Smooth muscle cell (in vitro differentiated cells): ENCODE data around the gene ST8SIA4. TPM values are rescaled to one million over a fixed set of nuclear protein-coding genes. Genes with fewer than 3 reads are reported as not detected.

Source experiments
- DNase-seq: peaks from one replicate; lab custom pipeline; 2025; ENCODE audit not compliant: unreplicated experiment; lab: John Stamatoyannopoulos, UW
- H2AFZ ChIP-seq: fragments of 200-600 bp; sonication (generic); 2 replicates; pipeline ENCODE4 v1.6.0; 2016; ENCODE audit warnings: antibody characterized with exemption, low read depth, mild to moderate bottlenecking
- H3F3A ChIP-seq: fragments of 200-600 bp; sonication (generic); 2 replicates; pipeline ENCODE4 v1.6.0; 2017; ENCODE audit warnings: antibody characterized with exemption, low read depth
- H3K27ac ChIP-seq: fragments of 200-600 bp; sonication (generic); 2 replicates; pipeline ENCODE4 v1.5.1; 2016; ENCODE audit warnings: low read depth, mild to moderate bottlenecking
- H3K27me3 ChIP-seq: fragments of 200-600 bp; sonication (generic); 2 replicates; pipeline ENCODE4 v1.6.1; 2016; ENCODE audit warnings: low read depth, mild to moderate bottlenecking
- H3K36me3 ChIP-seq: fragments of 200-600 bp; sonication (generic); 2 replicates; pipeline ENCODE4 v1.5.1; 2016; ENCODE audit warnings: low read depth
- H3K4me1 ChIP-seq: fragments of 200-600 bp; sonication (generic); 2 replicates; pipeline ENCODE4 v1.5.1; 2016; ENCODE audit warnings: low read depth
- H3K4me2 ChIP-seq: fragments of 200-600 bp; sonication (generic); 2 replicates; pipeline ENCODE4 v1.6.0; 2016; ENCODE audit warnings: mild to moderate bottlenecking
- H3K4me3 ChIP-seq: fragments of 200-600 bp; sonication (generic); 2 replicates; pipeline ENCODE4 v1.5.1; 2016; ENCODE audit warnings: mild to moderate bottlenecking
- H3K79me2 ChIP-seq: fragments of 200-600 bp; sonication (generic); 2 replicates; pipeline ENCODE4 v1.6.0; 2016; ENCODE audit warnings: low read depth, mild to moderate bottlenecking
- H3K9ac ChIP-seq: fragments of 200-600 bp; sonication (generic); 2 replicates; pipeline ENCODE4 v1.6.0; 2016; ENCODE audit warnings: low read depth
- H3K9me3 ChIP-seq: fragments of 200-600 bp; sonication (generic); replicated peaks from 2 replicates; pipeline ENCODE4 v1.5.1; 2016; ENCODE audit warnings: low read depth
- H4K20me1 ChIP-seq: fragments of 200-600 bp; sonication (generic); 2 replicates; pipeline ENCODE4 v1.6.0; 2016; ENCODE audit warnings: low read depth
- CTCF ChIP-seq: fragments of 200-600 bp; sonication (generic); IDR thresholded peaks from 2 replicates; pipeline ENCODE4 v1.5.1; 2017; ENCODE audit warnings: borderline replicate concordance, mild to moderate bottlenecking, antibody characterized with exemption; ENCODE audit not compliant: insufficient read depth, poor library complexity, severe bottlenecking
- WGBS: methylation state at CpG from one replicate; pipeline ENCODE4 v1.1.7; 2016; ENCODE audit warnings: low lambda C conversion rate; 5-methylcytosine and 5-hydroxymethylcytosine counted together
- polyA plus RNA-seq: library from polyadenylated mRNA; unstranded; fragments of >200 nt; fragmentation: Nextera tagmentation; extraction: Ambion mirVana; gene quantifications from 2 replicates; pipeline ENCODE4 v1.2.1, GENCODE V29; 2016
- total RNA-seq: library from RNA; depleted of rRNA; stranded (reverse); fragments of >200 nt; gene quantifications from 2 replicates; pipeline ENCODE4 v1.2.3, GENCODE V29; 2014

ST8SIA4 gene
- total and polyA plus RNA-seq, 2 experiments from 2014 or later: 35.0 to 53.6 TPM

- Histone ChIP-seq H3K9me3 (no peaks in the 10 kb centered on the region), H3K27me3 (no peaks in the 10 kb centered on the region), H3K4me1 (no peaks in the 10 kb centered on the region), H4K20me1 (no peaks in the 10 kb centered on the region), H3K27ac (no peak overlapping the region), H3K4me2 (no peak overlapping the region), H3K79me2 (no peaks in the 10 kb centered on the region), H3K4me3 (no peak overlapping the region), H3K9ac (no peak overlapping the region), H2AFZ (no peak overlapping the region), H3F3A (peaks cover 6% of the 10 kb centered on the region), H3K36me3 (peaks cover 7% of the 10 kb centered on the region)
- DNase-seq: no peak
- 81% methylated on average over 1 of the region's 1 CpG for WGBS
- no peak for TF ChIP-seq CTCF
Measured at GRCh38 chr5:100858987-100859545, 44.0 kb downstream of the ST8SIA4 start.

- no peak overlapping the region for H2AFZ ChIP-seq
- peaks cover 7% of the 10 kb centered on the region for H3K36me3 ChIP-seq
- DNase-seq: no peak
- no peaks in the 10 kb centered on the region for H3K27me3 ChIP-seq
- H3K4me3 ChIP-seq: no peak overlapping the region
- H3K79me2 ChIP-seq: no peaks in the 10 kb centered on the region
- H3K4me2 ChIP-seq: no peak overlapping the region
- WGBS: 90% methylated on average over 2 of the region's 2 CpGs
- H3K9ac ChIP-seq: no peak overlapping the region
- TF ChIP-seq CTCF: no peak
- no peaks in the 10 kb centered on the region for H3K4me1 ChIP-seq
- peaks cover 6% of the 10 kb centered on the region for H3F3A ChIP-seq
- H4K20me1 ChIP-seq: no peaks in the 10 kb centered on the region
- H3K9me3 ChIP-seq: no peaks in the 10 kb centered on the region
- H3K27ac ChIP-seq: no peak overlapping the region
Measured at GRCh38 chr5:100856462-100856861, 46.6 kb downstream of the ST8SIA4 start.

DNA sequence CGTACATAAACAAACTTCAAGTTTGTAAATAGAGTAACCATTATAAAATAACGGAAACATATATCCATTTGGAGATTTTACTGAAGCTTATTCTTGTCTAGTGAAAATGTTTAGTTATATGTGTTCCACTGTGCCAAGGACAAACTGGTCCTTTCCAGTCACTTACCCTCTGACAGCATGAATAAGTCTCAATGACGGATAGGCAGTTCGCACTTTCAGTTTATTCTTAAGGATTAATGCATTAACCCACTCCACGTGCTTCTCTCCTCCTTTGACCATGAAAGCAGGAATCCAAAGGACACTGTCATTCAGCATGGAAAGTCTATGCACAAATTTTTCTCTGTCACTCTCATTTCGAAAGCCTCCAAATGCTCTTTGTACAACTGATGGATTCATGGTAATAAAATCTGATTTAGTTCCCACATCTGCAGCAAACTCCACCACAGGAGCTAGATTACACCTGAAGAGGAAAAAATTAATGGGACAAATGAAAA lies 47.1 kb downstream of the ST8SIA4 start:
- H3K27me3 ChIP-seq: no peaks in the 10 kb centered on the region
- H3K27ac ChIP-seq: no peak overlapping the region
- H3K4me3 ChIP-seq: no peak overlapping the region
- peaks cover 7% of the 10 kb centered on the region for H3K36me3 ChIP-seq
- H3K4me2 ChIP-seq: no peak overlapping the region
- H3K79me2 ChIP-seq: no peaks in the 10 kb centered on the region
- no peaks in the 10 kb centered on the region for H3K4me1 ChIP-seq
- no peak overlapping the region for H2AFZ ChIP-seq
- no peaks in the 10 kb centered on the region for H3K9me3 ChIP-seq
- DNase-seq: no peak
- H4K20me1 ChIP-seq: no peaks in the 10 kb centered on the region
- TF ChIP-seq CTCF: no peak
- no peak overlapping the region for H3K9ac ChIP-seq
- WGBS: 91% methylated on average over 6 of the region's 6 CpGs
- H3F3A ChIP-seq: peaks cover 6% of the 10 kb centered on the region

DNA sequence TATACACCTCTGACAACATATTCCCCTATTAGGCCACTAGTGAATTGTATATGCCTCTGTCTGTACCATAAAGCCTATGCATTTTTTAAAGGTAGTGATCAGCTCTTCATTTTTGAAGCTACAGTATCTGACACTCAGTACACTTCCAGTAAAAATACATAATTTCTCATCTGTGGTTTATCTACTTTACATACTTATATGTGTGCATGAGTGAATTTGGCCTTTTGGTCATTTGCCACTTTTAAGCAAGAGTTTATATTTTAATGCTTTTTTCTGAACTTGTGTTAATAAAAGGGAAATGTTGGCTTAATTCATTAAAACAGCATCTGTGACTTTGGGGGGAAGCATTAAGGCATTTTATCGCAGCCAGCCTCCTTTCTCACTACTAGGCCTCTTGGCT lies 47.8 kb downstream of the ST8SIA4 start:
- Histone ChIP-seq H3F3A (peaks cover 6% of the 10 kb centered on the region), H3K27me3 (no peaks in the 10 kb centered on the region), H3K4me1 (no peaks in the 10 kb centered on the region), H3K36me3 (peaks cover 7% of the 10 kb centered on the region), H3K9me3 (no peaks in the 10 kb centered on the region), H3K79me2 (no peaks in the 10 kb centered on the region), H2AFZ (no peak overlapping the region), H4K20me1 (no peaks in the 10 kb centered on the region), H3K9ac (no peak overlapping the region), H3K4me2 (no peak overlapping the region), H3K4me3 (no peak overlapping the region), H3K27ac (no peak overlapping the region)
- WGBS: 90% methylated on average over 1 of the region's 1 CpG
- TF ChIP-seq CTCF: no peak
- DNase-seq: no peak
